GM19468 (cell line): ENCODE measurements around the gene AKAP13.

ENCODE experiments used
- ATAC-seq: cut with Tn5 transposase; IDR thresholded peaks from one replicate; pipeline ENCODE4 v1.9.1; 2021; ENCODE audit warnings: mild to moderate bottlenecking, moderate library complexity, moderate number of reproducible peaks; ENCODE audit not compliant: unreplicated experiment; ENCODE audit errors: extremely low read depth

The AKAP13 gene

DNA sequence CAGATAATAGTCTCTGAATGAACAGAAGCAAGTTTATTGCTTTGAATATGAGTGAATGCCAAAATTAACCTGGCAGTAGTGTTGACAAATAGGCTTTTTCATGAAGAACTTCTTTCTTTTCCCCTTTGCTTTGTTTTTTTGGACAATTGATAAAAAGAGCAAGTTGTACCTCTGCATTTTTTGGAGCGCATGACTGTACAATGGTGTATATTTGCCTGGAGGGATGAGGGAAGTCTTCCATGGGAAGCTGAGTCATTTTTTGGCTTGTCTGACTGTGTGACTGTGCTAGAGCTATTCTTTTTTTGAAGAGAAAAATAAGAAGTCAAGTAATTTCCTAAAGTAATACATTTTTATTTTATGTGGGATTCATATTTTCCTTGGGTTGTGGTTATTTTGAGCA is 227.4 kb downstream of the AKAP13 start:
- ATAC-seq, result no peak

- no peak for ATAC-seq
Measured at GRCh38 chr15:85609492-85609891, 229.1 kb downstream of the AKAP13 start.

GRCh38 chr15:85611361-85611760 is 231.0 kb downstream of the AKAP13 start:
- ATAC-seq, result no peak

DNA sequence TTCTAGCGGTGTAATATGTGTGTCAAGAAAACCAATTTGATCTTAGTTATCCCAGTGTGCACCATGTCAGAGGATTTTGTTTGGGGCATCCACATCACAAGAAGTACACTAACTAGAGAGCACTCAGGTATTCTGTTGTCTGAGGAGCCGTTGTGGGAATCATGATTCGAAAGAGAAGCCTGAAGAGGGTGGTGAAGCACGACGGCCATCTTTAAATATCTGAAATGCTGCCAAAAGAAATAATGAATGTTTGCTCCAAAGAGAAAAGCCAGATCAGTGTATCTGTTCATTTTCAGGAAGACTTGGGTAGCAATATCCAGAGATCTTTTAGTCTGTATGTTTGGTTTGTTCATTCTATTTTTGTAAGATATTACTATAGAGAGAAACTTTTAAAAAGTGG is 233.7 kb downstream of the AKAP13 start:
- ATAC-seq, result no peak

DNA sequence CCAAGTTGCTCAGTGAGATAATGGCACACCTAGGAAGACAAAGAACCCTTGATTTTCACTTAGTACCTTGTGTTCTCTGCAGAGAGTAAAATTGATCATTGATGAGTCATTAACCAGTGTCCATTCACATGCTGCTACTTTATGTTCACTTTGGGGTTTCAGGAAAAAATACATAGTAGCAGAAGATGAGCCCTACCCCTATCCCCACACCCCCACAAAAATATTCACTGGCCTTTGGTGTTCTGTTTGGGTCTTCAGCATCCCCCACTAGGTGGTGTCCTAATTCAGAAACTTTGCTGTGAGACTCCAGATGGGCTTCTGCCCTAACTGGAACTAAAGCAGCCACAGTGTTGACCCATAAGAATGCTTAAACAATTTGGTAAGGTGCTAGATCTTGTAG is 235.5 kb downstream of the AKAP13 start:
- ATAC-seq, result peak; percentile 73

DNA sequence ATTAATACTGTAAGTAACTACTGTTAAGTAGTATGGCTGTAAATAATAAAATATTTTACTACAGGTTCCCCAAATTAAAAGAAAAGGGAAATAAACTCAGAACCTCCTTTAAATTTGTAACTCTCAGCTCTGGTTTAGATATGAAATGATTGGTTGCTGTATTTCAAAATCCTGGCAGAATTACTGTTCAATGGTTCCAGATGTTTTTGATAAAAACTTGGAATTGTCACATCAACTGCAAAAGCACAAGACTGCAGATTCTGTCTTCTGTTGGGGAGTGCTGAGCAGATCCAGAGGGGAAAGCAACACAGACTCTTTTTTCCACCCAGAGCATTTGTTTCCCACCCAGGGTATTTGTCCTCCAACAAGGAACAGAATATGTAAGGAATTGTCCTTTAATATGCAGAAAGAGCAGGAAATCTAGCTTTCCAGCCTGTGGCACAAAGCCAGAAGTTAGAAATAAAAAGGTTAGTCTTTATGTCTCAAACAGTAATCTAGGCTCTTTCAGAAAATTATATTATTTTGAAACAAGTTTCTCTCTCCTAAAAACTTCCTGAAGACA is 236.2 kb downstream of the AKAP13 start:
- no peak for ATAC-seq

- no peak for ATAC-seq
Measured at GRCh38 chr15:85618228-85618505, 237.8 kb downstream of the AKAP13 start.

DNA sequence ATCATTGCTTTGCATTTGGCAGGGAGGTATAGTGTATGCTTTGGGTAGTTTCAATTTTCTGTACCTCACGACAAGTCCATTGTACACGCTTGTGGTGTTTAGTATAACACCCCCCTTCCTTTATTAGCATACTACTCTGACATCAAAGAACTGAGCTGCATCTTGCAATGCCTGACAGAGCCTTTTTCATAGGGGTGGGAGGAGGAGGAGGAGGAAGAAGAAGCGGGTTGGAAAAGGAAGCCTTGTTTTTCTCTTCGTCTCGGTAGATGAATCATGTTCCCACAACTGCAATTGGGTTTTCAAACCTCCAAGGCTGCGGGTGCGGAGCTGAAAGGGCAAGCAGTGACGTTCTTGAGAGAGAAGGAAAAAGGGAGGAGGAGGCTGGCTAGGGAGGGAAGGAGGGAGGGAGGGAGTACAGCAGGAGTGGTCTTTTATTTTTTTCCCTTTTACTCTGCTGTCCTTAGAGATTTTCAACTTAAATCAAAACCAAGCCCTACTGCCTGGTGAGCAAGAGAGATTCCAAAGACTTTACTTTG is 238.6 kb downstream of the AKAP13 start:
- peak; percentile 28 for ATAC-seq

GRCh38 chr15:85619992-85620689 is 239.7 kb downstream of the AKAP13 start:
- ATAC-seq, result no peak

- no peak for ATAC-seq
Measured at GRCh38 chr15:85620690-85621049, 240.3 kb downstream of the AKAP13 start.

- no peak for ATAC-seq
Measured at GRCh38 chr15:85621094-85621493, 240.7 kb downstream of the AKAP13 start.

DNA sequence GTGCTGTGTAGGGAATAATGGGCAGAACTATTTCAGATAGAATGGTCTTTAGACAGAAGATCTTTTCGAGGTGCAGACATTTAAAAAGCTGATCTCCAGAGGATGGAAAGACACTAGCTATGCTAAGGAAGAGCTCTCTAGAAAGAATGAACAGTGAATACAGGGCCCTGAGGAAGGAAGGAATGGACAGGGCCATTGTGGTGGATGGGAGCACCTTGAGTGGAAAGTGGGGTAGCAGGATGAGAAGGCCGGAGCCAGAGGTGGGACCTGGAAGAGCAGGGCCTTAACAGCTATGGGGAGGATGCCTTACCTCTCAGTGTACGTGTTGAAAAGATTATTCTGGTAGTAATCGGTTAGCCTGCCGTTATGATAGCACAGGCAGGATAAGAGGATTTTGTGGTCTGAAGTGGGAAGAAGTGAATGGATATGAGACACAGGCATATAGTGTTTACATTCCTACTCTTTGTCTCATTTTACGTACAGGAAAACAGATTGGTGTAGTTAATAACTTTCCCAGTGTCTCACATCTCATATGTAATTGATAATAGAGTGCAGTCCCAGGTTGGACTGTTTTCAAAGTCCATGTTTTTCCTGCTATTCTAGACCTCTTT is 241.9 kb downstream of the AKAP13 start:
- no peak for ATAC-seq

GRCh38 chr15:85623315-85624049 is 243.1 kb downstream of the AKAP13 start:
- ATAC-seq, result no peak

GRCh38 chr15:85624291-85624801 is 243.9 kb downstream of the AKAP13 start:
- ATAC-seq, result no peak

DNA sequence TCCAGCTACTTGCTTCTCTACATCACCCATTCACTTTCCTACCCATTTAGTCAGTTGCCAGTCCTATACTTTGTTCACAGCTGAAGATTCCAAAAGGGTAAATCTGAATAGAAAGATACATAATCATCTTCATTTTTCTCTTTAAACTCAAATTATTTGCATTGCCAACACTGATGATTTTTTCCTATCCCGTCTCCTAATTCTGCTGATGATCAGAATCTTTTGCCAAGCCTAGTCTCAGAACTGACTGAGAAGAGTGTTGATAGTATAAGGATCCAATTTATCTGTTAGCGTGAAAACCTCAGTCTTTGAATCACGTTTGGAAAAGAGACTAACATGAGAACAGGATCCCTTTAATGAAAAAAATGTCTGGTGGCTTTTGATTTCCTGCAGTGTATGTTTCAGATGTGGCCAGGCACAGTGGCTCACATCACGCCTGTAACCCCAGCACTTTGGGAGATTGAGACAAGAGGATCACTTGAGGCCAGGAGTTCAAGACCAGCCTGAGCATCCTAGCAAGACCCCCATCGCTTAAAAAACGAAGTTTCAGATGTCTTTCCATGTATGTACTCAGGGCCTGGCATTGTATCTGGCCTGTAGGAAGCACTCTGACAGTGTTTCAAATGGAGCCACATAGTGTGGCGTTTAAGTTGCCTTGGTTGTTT is 244.9 kb downstream of the AKAP13 start:
- ATAC-seq, result no peak

DNA sequence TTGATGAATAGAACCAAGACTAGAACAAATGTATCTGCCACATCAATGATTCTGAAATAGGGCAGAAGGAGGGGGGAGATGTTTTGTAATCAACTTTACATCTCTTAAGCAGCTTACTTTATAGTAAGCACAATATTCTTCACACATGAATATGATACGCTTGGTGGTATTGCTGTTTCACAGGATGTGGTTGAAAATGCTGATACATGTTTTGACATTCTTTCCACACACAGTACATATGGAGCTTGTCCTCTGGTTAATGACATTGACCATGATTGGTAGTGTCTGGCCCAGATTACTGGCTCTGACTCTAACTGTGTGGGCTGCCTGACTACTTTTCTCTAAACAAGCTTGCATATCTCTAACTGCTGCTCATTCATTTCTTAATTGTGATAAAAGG is 245.5 kb downstream of the AKAP13 start:
- ATAC-seq, result peak; percentile 72

DNA sequence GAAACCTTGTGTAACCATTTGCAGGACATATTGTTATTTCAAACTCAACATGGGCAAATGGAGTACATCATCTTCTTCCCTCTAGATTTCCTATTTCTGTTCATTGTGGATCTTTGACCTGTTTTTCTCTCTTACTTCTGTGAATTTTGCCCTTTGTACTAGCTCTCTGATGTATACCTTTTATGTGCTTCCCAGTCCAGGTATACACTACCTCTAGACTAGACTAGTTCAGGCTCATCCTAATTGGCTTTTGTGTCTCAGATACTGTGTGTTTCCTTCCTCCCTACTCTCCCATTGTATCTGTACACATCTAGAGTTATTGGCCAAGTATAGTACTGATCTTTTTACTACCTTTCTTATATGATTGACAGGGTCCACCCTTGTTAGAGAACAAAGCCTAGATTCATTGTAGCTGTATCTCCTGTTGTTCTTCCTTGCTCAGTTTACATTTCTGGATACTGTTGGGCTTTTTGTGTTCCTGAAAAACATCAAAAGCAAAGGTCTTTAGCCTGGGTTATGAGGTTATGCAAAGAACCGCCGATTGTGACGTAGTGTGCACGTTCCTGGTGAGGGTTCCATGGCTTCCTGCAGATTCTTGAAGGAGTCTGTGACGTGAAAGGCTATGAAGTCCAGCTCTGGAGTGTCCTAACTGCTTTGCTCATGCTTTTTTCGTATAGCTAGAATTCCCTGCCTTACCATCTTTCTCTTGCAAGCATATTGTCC is 247.0 kb downstream of the AKAP13 start:
- no peak for ATAC-seq

GRCh38 chr15:85630311-85630710 is 249.9 kb downstream of the AKAP13 start:
- no peak for ATAC-seq

- no peak for ATAC-seq
Measured at GRCh38 chr15:85631018-85631417, 250.6 kb downstream of the AKAP13 start.

DNA sequence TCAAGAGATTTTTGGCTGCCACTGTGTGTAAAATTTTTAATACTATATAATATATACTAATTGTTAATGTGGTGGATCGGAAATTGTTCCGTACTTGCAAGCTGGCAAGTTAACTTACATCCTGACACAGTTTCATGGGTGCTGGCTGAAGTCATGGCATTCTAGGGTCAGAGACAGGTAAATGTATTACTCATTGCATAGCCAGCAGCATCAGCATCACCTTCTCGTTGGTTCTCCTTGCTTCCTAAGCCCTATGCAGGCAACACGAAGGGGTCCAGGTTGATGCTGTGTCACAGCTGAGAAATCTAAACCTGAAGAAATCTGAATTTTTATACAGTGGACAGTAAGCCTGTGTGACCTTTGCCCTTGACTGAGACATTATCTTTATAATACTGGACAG is 251.6 kb downstream of the AKAP13 start:
- no peak for ATAC-seq
